HTR-8/SVneo (cell line): ENCODE results near the gene FAM156B.
A peak's percentile ranks its signal among the peaks of the same experiment; 100 is the strongest.
"Not testable (repeated sequence)": the region's sequence is repeated elsewhere in the genome, so short reads cannot be mapped to it uniquely, and the experiment has no call there.

Experiments
- DNase-seq: peaks from one replicate; pipeline ENCODE4 v3.0.0; 2011; ENCODE audit warnings: low spot score, mixed read lengths; ENCODE audit not compliant: insufficient read length
- FAIRE-seq: peaks from 2 replicates; lab custom pipeline; 2011; peaks lifted over from hg19 to GRCh38; lab: Jason Lieb, UNC

FAM156B gene, protein sequence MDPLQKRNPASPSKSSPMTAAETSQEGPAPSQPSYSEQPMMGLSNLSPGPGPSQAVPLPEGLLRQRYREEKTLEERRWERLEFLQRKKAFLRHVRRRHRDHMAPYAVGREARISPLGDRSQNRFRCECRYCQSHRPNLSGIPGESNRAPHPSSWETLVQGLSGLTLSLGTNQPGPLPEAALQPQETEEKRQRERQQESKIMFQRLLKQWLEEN

DNA sequence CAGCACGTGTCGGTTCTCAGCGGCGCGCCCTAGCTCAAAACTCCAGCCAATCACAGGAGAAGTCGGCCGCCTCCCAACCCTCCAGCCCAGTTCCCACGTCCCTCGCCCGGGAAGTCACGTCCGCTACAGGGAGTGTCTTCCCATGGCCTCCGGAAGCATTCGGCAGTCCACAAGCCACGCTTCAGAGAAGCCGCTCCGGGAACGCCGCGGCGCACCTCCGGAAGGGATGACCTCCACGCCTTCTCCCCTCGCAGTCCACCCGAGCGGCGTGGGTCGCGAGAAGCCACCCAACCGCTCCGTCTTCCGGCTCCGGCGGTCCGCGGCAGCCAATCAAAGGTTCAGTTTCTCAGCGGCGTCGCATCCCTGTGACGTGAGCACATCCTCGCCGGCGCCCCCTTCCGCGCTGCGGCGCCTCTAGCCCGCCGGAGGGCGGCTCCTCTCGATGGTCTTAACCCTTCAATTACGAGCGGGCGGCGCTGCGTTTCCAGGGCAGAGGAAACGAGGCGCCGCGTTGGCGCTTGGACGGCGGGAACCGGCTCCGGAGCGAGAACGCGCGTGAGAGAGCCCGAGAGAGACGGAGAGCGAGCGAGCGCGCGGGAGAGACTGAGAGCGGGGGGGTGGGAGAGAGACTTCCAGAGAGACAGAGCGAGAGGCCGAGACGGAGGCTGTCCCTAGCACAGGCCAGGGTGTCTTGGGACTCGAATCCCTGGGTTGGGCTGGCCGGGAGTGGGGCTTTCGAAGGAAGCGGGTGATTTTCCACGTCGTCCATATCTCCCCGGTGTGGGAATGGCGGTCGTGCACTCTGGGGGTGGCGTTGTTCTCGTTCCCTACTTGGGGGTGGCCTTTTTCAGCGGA lies at the start of gene FAM156B:
Gene FAM156B (plus strand): TSS at position 476 of the 855 bp plus-strand sequence. CDS start 9,896 bp downstream, outside the sequence.
- DNase-seq, result not testable (repeated sequence)
- FAIRE-seq, result peak; percentile 28

DNA sequence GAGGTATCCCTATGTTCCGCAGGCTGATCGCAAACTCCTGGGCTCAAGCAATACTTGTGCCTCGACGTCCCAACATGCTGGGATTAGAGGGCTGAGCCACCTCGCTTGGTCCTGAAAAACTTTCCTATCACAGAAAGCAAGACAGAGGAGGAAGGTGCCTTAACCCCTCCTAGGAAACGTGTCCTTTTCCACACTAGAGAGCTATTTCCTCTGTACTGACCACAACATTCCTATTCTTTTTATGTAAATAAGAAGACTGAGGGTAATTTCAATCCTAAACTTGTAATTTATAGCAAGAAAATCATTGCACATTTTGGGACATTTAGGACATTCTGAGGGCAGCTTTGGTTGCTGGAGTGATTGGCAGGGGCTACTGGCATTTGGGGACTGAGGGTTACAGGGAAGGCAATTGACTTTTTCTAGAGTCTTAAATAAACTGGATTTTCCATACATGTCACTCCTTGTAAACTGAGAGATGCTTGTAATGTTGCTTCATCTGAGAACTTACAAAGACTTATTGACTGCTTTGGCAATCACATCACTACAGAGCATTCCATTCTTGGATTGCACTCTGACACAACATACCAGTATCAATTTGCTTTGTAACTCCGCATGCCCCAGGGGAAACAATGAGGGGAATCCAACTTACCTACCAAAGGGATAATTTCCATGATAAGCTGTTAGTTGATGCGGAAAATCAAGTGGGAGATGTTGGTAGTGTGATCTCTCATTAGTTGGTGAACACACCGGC lies 44.8 kb upstream of the FAM156B start:
- FAIRE-seq (no peak), DNase-seq (no peak)

DNA sequence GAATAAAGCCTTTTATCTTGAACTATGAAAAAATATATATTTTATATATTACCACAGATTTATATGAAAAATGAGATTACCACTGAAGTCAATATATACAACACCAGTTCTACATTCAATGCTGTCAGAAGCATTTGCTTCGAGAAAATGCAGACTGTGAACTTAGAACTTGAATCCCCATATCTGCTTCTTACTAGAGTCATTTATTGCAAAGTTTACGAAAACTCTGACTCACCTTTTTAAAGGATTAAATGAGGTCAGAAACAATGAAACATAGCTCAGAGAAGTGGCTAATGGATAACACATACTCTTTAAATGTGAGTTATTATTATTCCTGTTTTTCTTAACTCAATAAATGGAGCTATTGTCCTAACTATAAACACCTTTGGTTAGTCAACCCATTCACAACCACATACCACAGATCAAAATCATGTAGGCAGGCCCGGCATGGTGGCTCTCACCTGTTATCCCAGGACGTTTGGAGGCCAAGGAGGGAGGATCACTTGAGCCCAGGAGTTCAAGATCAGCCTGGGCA lies 40.1 kb upstream of the FAM156B start:
- DNase-seq, FAIRE-seq: not testable (repeated sequence)

DNA sequence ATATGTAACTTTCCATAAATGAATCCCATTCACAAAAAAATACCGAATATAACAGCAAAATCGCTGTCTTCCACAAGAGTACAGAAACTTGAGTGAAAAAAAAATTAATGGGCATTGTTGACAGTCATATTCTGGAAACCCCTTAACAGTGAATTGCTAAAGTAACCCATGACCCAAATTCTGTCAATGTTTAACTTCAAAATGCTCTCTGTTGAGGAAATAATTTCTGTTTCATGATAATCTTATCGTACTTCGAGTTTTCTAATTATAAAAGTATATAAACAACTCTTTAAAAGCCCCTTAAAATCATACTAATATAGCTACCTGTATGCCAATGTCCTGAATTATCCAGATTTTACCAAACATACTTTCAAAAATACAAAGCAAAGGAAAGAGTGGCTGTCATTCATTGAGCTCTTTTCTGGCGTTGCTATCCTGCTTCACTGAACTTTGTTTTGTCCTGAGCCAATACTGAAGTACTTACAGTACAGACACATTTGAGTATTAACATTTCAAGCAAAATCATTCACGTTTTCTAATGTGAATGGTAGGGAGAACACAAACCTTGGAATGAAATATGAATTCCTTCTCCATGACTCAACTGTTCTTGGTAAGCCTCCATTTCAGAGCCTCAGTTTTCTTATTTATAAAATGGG lies 31.7 kb upstream of the FAM156B start:
- DNase-seq, result no peak
- no peak for FAIRE-seq

DNA sequence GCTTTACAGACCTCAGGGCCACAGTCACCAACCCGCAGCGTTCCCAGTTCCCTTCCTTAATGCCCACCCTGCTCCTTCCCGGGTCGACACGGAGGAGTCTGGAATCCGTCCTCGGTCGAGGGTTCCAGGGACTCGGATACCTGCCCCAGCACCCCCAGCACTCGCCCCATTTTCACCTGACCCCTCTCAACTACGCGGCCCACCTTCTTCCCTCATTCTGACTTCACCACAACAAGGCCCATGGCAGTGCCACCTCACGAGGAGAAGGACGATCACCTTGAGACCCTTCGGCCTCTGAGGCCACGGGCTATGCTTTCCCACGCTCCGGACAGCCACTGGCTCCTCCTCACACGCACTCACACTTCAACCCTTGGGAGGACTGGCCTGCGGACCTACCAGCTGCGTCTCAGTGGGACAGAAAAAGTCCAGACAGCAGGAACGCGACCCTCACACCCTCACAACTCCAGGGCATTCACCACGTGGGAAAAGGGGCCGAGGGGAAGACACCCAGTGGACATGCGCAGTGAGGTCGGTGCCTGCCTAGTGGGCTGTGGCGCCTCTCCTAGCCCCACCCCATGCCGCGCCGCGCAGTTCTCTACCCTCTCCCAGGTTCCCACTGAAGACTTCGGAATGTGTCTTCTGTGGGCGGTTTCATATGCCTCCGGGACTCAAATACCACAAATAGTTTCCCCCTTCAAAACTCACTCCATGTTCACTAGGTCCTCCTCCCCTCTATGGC lies 29.4 kb upstream of the FAM156B start, which contains the start of gene XAGE3:
Gene XAGE3 (minus strand): TSS at position 474 of the 739 bp plus-strand sequence. CDS start 950 bp downstream, outside the sequence.
- FAIRE-seq, result no peak

DNA sequence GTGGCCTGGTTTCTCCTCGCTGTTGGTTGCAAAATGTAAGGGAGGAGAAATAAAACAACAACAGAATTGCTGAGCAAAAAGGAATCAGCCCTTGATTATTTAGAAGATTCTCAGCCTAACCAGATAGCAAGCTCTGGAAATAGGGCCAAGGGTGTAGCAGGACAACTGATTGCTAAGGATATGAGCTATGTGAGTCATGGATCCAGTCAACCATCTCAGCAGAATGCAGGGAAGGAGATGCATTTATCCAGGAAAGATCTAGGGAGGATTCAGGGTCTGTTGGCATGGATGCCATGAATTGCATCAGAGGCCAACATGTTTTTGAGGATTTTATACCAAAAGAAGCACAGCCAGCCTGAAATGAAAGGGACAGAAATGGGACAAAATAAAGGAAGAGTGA lies 27.1 kb upstream of the FAM156B start:
- no peak for FAIRE-seq
- no peak for DNase-seq

More for the DNA sequence above, 29.4 kb upstream of the FAM156B start, which contains the start of gene XAGE3:
- DNase-seq, result no peak

DNA sequence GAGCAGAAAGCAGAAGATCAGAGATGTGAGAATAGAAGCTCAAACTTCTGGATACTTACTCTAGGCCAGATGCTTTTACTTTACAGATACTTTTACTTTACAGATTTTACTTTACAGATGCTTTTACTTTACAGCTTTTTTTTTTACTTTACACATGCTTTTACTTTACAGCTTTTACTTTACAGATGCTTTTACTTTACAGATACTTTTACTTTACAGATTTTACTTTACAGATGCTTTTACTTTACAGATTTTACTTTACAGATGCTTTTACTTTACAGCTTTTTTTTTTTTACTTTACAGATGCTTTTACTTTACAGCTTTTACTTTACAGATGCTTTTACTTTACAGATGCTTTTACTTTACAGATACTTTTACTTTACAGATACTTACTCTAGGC lies 23.3 kb upstream of the FAM156B start:
- not testable (repeated sequence) for FAIRE-seq, DNase-seq

DNA sequence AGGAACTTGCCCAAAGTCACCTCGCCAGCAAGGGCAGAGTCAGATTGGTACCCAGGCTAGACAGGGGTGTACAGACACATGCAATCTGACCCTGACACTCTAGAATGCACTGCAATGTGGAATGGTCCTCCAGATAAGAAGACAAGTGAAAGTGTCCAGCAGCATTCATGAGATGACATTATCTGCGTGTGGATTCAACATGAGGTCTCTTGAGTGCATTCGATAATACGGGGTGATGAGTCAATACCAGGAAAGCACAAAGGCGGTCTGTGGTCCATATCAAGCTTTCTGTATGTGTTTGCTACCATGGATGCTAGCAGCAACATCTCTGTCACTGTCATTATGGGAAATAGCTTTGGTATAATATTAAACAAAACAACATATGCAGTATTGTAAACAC lies 22.5 kb upstream of the FAM156B start:
- no peak for FAIRE-seq

DNA sequence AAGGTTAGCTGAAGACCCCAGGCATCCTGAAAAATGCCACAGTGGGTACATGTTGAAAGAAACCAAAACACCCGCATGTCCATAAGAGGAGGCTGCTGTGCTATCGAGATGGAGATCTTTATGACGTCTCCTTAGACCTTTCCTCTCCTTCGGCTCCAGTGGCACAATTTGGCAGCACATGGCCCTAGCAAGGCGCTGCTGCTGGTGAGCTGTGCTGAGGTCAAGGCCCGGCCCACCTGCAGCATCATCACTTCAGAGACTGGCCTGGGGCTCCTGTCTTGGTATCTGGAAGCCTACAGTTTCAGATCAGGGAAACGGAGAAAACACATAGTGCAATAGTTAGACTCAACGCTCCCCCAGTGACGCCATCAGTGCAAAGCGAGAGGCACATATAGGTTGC lies 21.7 kb upstream of the FAM156B start:
- DNase-seq, FAIRE-seq: not testable (repeated sequence)

More for the DNA sequence above, 22.5 kb upstream of the FAM156B start:
- DNase-seq, result no peak

DNA sequence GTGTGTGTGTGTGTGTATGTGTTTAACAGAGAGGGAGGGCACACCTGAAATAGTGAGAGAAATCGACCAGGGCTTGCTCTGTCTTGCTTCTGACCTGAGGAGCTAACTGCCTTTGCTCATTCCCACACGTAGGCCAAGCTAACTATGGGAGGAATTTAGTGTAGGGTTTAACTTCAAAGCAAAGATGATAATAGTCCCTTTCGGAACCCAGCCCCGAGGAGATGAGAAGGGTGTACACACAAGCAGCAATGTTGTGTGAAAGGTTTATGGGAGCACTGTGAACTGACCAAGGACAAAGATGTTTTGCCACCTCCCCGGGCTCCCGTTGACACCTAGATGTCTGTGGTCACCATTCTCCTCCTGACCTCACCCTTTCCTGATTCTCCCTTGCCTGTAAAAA lies 20.7 kb upstream of the FAM156B start:
- FAIRE-seq, DNase-seq: not testable (repeated sequence)

DNA sequence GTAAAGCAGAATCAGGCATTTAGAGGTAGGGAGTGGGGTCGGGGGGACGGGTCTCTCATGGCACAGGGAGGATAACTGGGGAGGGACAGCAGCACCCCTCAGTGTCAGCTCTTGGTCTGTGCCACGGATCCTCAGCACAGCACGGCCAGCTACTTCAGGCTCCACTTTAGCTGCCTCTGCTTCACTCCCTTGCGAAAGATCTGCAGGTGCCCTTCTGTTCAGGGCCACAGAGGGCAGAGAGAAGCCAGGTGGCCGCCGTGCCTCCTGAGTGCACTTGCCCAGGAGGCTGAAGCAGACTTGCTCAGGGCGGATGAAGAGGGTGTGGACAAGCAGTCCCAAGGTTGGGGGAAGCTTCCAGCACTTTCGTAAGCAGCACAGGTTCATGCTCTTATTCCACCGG lies 9.7 kb upstream of the FAM156B start:
- DNase-seq, FAIRE-seq: not testable (repeated sequence)

DNA sequence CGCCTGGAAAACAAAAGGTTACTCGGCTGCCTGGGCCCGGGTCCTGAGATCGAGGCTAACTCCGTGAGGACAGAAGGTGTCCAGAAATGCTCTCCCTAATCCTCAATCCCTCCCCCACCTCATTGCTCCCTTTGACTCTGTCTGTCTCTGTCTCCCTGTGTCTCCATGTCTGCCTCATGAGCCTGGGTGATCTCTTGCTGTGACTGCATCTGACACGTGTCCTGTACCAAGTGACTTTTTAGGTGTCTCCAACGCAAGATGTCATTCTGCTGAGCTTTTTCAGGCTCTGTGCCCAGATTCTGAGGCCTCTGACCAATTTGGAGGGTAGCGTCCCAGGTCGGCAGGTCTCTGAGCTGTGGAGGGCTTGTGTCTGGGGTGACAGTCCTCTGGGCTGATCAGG lies 9.0 kb upstream of the FAM156B start:
- DNase-seq, FAIRE-seq: not testable (repeated sequence)

DNA sequence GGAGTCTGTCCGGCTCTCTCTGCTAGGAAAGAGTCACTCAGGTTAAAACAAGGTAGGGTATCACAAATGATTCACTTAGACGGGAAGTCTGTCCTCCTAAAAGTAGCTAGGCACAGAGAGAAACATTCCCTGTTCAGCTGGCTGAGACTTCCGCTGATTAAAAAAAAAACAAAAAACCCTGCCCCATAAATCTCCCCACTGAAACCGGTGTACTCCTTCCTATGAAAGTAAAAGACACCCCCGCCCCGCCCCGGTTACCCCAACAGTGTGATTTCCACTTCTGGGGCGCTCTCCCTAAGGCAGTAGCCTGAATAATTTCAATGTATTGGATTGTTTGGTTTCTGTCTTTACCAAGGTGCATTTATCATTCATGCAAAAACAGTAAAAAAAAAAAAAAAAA lies 692 bp upstream of the FAM156B start:
- not testable (repeated sequence) for DNase-seq, FAIRE-seq

DNA sequence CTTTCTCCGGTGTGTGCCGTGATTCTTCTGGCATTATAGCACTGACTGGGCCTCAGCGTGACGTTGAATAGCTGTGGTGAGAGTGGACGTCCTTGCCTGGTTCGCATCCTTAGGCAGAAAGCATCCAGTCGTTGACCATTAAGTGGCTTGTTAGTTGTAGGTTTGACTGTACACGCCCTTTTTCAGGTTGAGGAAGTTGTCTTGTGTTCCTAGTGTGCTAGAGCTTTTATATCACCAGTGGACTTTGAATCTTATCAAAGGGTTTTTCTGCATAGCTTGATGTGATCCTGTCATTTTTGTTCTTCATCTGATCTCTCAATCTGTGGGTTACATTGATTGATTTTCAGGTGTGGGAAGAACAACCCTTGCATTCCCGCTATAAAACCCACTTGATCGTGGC lies 8.4 kb downstream of the FAM156B start:
- FAIRE-seq, DNase-seq: not testable (repeated sequence)

DNA sequence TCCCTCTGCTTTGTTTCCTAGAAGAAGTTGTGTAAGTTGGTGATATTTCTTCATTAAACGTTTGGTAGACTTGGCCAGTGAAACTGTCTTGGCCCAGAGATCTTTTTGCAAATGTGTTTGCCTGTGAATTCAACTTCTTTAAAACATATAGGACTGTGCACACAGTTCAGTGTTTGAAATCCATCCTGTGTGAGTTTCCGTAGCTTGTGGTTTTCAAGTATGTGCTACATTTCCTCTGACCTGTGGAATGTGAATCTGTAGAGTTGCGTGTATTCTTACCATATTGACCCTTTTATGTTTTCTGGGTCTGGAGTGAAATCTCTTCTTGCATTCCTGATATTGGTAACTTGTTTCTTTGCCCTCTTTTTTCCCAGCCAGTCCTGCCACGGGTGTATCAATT lies 8.9 kb downstream of the FAM156B start:
- FAIRE-seq, DNase-seq: not testable (repeated sequence)

DNA sequence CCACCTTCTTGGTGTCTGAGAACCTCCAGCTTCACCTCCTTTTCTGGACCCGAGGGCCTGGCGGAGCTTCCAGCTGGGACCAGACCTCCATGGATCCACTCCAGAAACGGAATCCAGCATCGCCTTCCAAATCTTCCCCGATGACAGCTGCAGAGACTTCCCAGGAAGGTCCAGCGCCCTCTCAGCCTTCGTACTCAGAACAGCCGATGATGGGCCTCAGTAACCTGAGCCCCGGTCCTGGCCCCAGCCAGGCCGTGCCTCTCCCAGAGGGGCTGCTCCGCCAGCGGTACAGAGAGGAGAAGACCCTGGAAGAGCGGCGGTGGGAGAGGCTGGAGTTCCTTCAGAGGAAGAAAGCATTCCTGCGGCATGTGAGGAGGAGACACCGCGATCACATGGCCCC lies 10.0 kb downstream of the FAM156B start:
- not testable (repeated sequence) for FAIRE-seq, DNase-seq

DNA sequence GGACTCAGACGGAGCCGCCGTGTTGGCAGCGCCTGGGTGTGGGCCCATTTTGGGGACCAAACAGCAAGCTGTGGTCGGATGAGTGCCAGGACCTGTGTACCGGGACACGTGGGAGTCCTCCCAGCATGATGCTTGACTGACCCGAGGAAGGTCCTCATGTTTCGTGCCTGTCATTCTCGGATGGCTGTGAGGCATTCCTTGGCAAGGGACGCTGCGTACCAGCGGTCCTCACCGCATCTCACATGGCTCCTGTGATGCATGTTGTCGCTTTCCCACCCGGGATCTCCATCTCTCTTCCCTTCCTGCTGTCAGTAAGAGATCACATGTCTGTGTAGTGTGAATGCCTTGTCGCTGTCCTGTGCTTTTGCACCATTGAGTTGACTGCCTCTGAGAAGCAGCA lies 10.8 kb downstream of the FAM156B start:
- FAIRE-seq, result not testable (repeated sequence)

DNA sequence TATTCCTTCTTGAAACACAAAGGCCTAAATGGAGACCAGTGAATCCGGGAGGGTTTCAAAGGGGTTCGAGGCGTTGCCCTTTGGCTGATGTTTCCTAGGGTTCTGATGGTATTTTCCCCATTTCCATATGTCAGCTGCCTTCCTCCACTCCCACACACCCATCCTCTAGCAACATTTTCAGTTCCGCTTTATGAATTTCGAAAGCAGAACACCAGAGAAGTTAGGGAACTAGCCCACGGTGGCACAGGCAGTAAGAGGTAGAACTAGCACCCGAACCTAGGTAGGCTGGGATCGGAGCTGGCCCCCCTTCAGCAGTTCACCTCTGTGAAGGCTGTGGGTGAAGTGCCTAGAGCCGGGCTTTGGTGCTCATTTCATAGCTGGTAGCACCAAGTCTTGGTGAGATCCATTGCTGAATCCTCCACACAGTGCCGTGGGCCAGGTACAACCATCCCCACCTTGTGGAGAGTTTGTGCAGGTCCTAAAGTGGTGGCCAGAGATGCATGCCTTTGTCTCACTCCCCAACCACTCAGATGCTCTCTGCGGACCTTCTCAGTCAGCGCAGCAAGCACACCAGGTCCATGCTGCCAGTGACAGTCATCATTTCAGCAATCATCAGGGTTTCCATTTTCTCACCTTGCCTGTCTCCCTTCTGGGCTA lies 12.3 kb downstream of the FAM156B start:
- FAIRE-seq, DNase-seq: not testable (repeated sequence)

More for the DNA sequence above, 10.8 kb downstream of the FAM156B start:
- not testable (repeated sequence) for DNase-seq
